ENCODE data around the gene SFXN5. TPM values are rescaled to one million over a fixed set of nuclear protein-coding genes. Genes with fewer than 3 reads are reported as not detected.

SFXN5 gene
- total RNA-seq, 2 donors from 2014 or later: 10.3 to 10.9 TPM

- intact Hi-C loops (cut with DNase I): loop anchor here (5.0 kb wide), 1 partner anchor 171 kb away; no protein-coding TSS in a partner anchor
- peak; percentile 65 for DNase-seq (ENCODE audit: low spot score)
Observed at GRCh38 chr2:72990695-72991438, 80.6 kb downstream of the SFXN5 start.

- intact Hi-C loops (cut with DNase I): loop anchor here (5.0 kb wide), 1 partner anchor 172 kb away; no protein-coding TSS in a partner anchor
- DNase-seq (ENCODE audit: low spot score): peak; percentile 87
Observed at GRCh38 chr2:72989770-72990556, 81.5 kb downstream of the SFXN5 start.

GRCh38 chr2:72988726-72989273 lies 82.7 kb downstream of the SFXN5 start:
- intact Hi-C loops (cut with DNase I): no loop called here

DNA sequence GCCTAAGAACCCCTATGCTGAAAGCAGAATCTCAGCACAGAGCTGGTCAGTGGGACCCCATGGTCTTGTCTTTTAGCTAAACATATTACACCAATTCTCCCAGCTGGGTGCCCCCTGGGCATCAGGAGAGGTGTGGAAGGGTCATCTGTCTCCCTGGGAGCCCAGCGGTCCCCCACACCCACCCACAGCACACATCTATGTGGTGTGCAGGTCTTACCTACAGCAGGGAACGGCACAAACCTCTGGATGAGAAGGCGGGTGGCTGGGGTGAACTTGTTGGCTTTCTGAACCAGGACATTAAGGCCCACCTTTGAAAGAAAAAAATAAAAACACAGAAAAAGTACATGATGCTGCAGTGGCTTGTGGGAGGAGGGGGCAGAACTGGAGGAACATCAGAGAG lies 83.5 kb downstream of the SFXN5 start:
- peak; percentile 34 for DNase-seq (ENCODE audit: low spot score)
- intact Hi-C loops (cut with DNase I): no loop called here

More at GRCh38 chr2:72988726-72989273, 82.7 kb downstream of the SFXN5 start:
- DNase-seq (ENCODE audit: low spot score): peak; percentile 38

GRCh38 chr2:72985891-72986683 lies 85.4 kb downstream of the SFXN5 start:
- intact Hi-C loops (cut with DNase I): no loop called here
- peak; percentile 57 for DNase-seq (ENCODE audit: low spot score)

DNA sequence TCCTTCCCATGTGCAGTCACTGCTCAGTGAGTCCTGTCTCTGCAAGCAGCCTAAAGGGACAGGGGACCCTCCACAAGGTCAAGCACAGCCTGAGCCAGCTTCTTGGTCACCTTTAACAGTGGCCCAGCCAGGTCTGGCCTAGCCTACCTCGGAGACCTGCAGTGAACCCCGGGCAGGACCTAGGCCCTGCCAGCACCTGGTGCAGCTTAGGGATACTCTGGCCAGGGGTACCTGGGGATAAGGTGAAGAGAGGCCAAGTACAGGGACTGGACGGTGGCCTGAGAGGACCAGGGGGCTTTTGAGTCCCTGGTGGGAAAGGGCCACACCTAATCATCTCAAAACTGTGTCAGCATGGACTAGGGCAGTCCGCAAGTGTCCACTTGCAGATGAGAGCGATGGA lies 86.4 kb downstream of the SFXN5 start:
- peak; percentile 70 for DNase-seq (ENCODE audit: low spot score)
- intact Hi-C loops (cut with DNase I): no loop called here

DNA sequence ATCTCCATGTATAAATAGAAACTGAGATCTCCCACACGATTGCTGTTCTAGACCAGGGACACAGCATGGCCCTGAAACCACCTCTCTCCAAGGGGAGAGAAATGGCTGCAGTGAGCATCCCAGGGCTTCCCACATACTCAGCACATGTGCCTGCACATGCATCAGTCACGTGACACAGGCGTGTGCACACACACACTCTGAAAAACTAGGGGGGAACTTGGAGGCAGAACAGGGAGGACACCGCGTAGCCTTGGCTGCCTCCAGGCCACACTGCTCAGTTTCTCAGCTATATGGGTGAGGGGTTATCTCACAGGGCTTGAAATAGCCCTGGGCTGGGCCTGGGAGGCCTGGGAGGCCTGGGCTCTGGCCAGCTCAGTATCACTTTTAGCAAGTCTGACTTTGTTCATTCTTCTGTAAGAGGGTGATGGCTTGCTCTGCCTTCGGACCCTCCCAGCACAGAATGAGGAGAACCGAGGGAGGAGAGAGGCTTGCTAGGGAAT lies 87.3 kb downstream of the SFXN5 start:
- intact Hi-C loops (cut with DNase I): no loop called here
- DNase-seq (ENCODE audit: low spot score): peak; percentile 70

- intact Hi-C loops (cut with DNase I): no loop called here
- DNase-seq (ENCODE audit: low spot score): no peak
Observed at GRCh38 chr2:72983500-72984161, 87.9 kb downstream of the SFXN5 start.

- DNase-seq (ENCODE audit: low spot score): peak; percentile 53
- intact Hi-C loops (cut with DNase I): no loop called here
Observed at GRCh38 chr2:72982781-72983499, 88.6 kb downstream of the SFXN5 start.

DNA sequence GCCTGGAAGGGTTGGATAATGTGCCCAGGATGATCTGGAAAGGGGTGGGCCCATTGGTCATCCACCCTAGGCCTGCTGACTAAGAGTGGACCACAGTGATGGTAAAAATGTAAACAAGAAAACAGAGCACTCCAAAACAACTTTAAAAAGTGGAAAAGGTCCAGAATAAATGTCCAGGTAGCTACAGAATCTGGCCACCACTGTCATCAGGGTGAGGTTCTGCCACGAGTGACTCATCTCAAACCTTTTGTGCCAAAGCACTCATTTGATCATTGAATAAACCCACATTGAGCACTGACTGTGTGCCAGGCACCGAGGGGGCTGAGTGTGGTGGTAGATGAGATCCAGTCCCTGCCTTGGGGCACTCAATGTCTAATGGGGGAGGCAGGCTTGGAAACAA lies 89.3 kb downstream of the SFXN5 start:
- intact Hi-C loops (cut with DNase I): no loop called here
- DNase-seq (ENCODE audit: low spot score): no peak

GRCh38 chr2:72981536-72981935 lies 90.0 kb downstream of the SFXN5 start:
- no peak for DNase-seq (ENCODE audit: low spot score)
- intact Hi-C loops (cut with DNase I): no loop called here

- intact Hi-C loops (cut with DNase I): no loop called here
- DNase-seq (ENCODE audit: low spot score): no peak
Observed at GRCh38 chr2:72980535-72981217, 90.8 kb downstream of the SFXN5 start.

DNA sequence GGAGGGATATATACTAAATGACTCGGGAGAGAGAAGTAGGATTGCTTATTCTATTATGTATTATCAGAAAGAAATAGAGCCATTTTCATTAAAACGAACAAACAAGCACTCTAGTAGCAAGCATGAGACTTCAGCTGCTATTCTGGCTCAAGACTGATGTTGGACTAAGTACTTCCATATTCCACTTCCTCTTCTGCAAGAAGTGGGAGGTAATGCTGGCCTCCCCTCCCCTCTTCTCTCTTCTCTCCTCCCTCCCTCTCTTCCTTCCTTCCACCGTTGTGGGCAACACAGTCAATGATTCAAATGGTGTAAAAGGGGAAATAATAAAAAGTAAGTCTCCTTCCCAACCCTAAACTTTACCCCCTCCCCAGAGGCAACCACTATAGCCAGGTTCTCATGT lies 91.6 kb downstream of the SFXN5 start:
- intact Hi-C loops (cut with DNase I): no loop called here
- DNase-seq (ENCODE audit: low spot score): no peak

DNA sequence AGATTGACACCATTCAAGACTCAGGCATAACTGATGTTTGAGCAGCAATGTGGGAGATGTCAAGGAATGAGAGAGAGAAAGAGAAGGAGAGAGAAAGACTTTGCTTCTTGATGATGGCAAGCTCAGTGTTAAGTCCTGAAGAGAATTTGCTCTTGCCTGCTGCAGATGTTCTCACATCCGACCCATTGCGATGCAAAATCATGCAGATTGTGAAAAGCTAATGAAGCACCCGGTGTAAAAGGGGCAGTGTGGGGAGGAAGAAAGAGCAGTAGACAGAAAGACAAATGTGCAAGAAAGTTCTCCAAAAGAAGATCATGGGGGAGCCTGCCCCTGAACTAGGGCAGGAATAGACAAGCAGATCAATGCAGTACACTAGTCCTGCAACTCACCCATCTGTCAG lies 96.5 kb downstream of the SFXN5 start:
- no peak for DNase-seq (ENCODE audit: low spot score)
- intact Hi-C loops (cut with DNase I): no loop called here

- DNase-seq (ENCODE audit: low spot score): no peak
- intact Hi-C loops (cut with DNase I): loop anchor here in 1 of 2 donors (5.0 kb wide), 1 partner anchor 77 kb away; no protein-coding TSS in a partner anchor
Observed at GRCh38 chr2:72974436-72974754, 97.1 kb downstream of the SFXN5 start.

DNA sequence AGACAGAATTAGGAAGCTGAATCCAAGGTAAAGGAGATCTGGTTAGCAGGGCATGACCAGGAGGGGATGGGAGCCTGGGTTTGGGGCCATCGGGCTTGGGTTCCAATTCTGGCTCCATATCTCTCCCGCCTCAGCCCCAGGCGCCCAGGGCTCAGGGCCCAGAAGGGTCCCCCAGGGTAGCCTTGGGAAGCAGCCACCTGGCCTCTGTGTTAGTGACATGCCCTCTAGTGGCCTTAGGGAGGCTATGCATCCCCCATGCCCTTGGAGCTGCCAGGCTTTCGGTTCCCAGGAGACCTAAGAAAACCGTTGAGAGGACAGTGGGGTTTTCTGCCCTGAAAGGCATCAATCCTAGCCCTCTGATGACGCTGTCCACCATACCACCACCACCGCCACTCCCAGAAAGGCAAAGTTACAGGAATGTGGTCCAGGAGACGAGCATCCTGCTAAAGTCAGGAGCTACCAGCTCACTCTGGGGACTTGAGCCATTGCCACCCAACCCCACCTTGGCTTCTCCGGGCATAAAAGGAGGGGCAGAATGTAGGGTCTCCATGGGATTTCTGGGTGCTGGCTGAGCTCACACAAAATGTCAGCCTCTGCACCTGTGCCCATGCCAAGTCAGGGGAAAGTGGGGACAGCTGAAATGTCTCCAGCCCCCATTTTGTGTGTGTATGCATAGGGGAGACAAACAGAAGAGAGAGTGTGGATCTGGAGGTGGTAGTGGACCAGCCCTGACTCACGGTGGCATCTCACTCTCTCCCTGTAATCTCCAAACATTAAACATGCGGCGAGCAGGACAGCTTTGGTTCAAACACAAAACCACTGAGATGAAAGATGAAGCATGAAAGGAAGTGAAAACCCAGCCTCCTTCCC lies 97.7 kb downstream of the SFXN5 start:
- DNase-seq (ENCODE audit: low spot score): no peak
- intact Hi-C loops (cut with DNase I): loop anchor here in 1 of 2 donors (5.0 kb wide), 1 partner anchor 76 kb away; no protein-coding TSS in a partner anchor

DNA sequence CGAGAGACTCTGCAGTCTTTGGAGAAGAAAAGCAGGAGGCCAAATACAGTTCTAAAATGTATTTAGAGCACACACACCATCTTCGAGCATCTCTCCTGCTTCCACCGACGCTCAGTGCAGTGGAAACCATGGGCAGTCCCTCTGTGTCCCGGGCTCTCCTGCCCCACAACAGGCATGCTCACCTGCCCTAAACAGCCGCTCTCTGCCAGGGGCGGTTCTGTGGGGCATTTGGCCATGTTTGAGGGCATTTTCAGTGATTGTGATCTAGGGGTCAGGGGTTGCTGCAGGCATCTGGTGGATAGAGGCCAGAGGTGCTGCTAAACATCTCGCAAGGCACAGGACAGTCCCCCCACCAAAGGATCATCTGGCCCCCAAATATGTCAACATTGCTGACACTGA lies 98.4 kb downstream of the SFXN5 start:
- no peak for DNase-seq (ENCODE audit: low spot score)
- intact Hi-C loops (cut with DNase I): loop anchor here in 1 of 2 donors (5.0 kb wide), 1 partner anchor 76 kb away; no protein-coding TSS in a partner anchor

Data from posterior vena cava (tissue), 2 donors.